Superior temporal gyrus (tissue), 1 donor: Measurements from ENCODE around the gene ADAM29.
"Not testable (repeated sequence)": the region's sequence is repeated elsewhere in the genome, so short reads cannot be mapped to it uniquely, and the experiment has no call there.

ENCODE experiments used
- DNase-seq: peaks from one replicate; pipeline ENCODE4 v3.0.0-alpha.2; 2016; ENCODE audit errors: extremely low spot score

Gene ADAM29

GRCh38 chr4:174948826-174949225 is 30.7 kb downstream of the ADAM29 start:
- no peak for DNase-seq

- no peak for DNase-seq
These were observed 54.8 kb downstream of the ADAM29 start for GRCh38 chr4:174972911-174973310.

GRCh38 chr4:174973336-174973735 is 55.2 kb downstream of the ADAM29 start:
- no peak for DNase-seq

- DNase-seq = no peak
These were observed 65.1 kb downstream of the ADAM29 start for GRCh38 chr4:174983128-174983750.

GRCh38 chr4:174983870-174984269 is 65.7 kb downstream of the ADAM29 start:
- DNase-seq = not testable (repeated sequence)

- DNase-seq = no peak
These were observed 71.6 kb downstream of the ADAM29 start for GRCh38 chr4:174989791-174990190.

GRCh38 chr4:174993916-174994315 is 75.8 kb downstream of the ADAM29 start:
- DNase-seq = no peak

- DNase-seq = no peak
These were observed 77.9 kb downstream of the ADAM29 start for GRCh38 chr4:174996079-174996478.

GRCh38 chr4:174999407-174999806 is 81.2 kb downstream of the ADAM29 start:
- DNase-seq = no peak

- no peak for DNase-seq
These were observed 99.6 kb downstream of the ADAM29 start for GRCh38 chr4:175017751-175018150.

GRCh38 chr4:175019447-175019846 is 101.3 kb downstream of the ADAM29 start:
- DNase-seq = not testable (repeated sequence)
